WTC11 (cell line): ENCODE data around the gene LAIR2. TPM values are rescaled to one million over a fixed set of nuclear protein-coding genes. Genes with fewer than 3 reads are reported as not detected.
A peak's percentile ranks its signal among the peaks of the same experiment; 100 is the strongest.
"Not testable (repeated sequence)": the region's sequence is repeated elsewhere in the genome, so short reads cannot be mapped to it uniquely, and the experiment has no call there.

Experiments
- ATAC-seq: fragments of 200-7000 bp; cut with Tn5 transposase; 2 replicates; pipeline ENCODE4 v1.10.0; 2021; ENCODE audit warnings: mild to moderate bottlenecking, moderate library complexity
- CTCF ChIA-PET: fragments of 300-600 bp; sonication (Branson Sonifier 250); formaldehyde crosslinking; loops from one replicate; lab custom pipeline; 2021; ENCODE audit warnings: antibody characterized with exemption; lab: Charles Lee
- POLR2A ChIA-PET: fragments of 350-600 bp; sonication (Branson Sonifier 250); formaldehyde crosslinking; loops from one replicate; lab custom pipeline; 2021; ENCODE audit warnings: antibody characterized with exemption; lab: Charles Lee
- DNase-seq: peaks from one replicate; pipeline ENCODE4 v3.0.0; 2021; ENCODE audit warnings: low spot score
- H3K27ac Mint-ChIP-seq: 2 replicates; pipeline ENCODE4 v1.8.0; 2021; ENCODE audit warnings: mixed read lengths
- H3K27me3 Mint-ChIP-seq: 2 replicates; pipeline ENCODE4 v1.8.0; 2021; ENCODE audit warnings: low read depth, mild to moderate bottlenecking, moderate library complexity, mixed read lengths
- H3K36me3 Mint-ChIP-seq: 2 replicates; pipeline ENCODE4 v1.8.0; 2021; ENCODE audit warnings: mixed read lengths
- H3K4me1 Mint-ChIP-seq: 2 replicates; pipeline ENCODE4 v1.8.0; 2022; ENCODE audit warnings: mixed read lengths
- H3K4me3 Mint-ChIP-seq: 2 replicates; pipeline ENCODE4 v1.8.0; 2021; ENCODE audit warnings: mild to moderate bottlenecking, moderate library complexity, mixed read lengths
- H3K9me3 Mint-ChIP-seq: 2 replicates; pipeline ENCODE4 v1.8.0; 2021; ENCODE audit warnings: mixed read lengths
- ELF4 ChIP-seq: sonication (generic); formaldehyde crosslinking; IDR thresholded peaks from 2 replicates; pipeline ENCODE4 v1.8.1; 2022; ENCODE audit warnings: low read depth, mild to moderate bottlenecking, moderate library complexity, missing genetic modification reagents
- GABPB1 ChIP-seq: sonication (generic); formaldehyde crosslinking; IDR thresholded peaks from 2 replicates; pipeline ENCODE4 v1.8.1; 2023; ENCODE audit warnings: mild to moderate bottlenecking, missing genetic modification reagents
- HMGA2 ChIP-seq: fragments of 250-450 bp; sonication (Bioruptor Pico); IDR thresholded peaks from 2 replicates; pipeline ENCODE4 v1.4.0; 2021; ENCODE audit warnings: mild to moderate bottlenecking, moderate library complexity
- KAT7 ChIP-seq: sonication (generic); formaldehyde crosslinking; IDR thresholded peaks from 2 replicates; pipeline ENCODE4 v1.8.1; 2023; ENCODE audit warnings: missing genetic modification reagents, mild to moderate bottlenecking, borderline replicate concordance
- PRDM15 ChIP-seq: sonication (generic); formaldehyde crosslinking; IDR thresholded peaks from 2 replicates; pipeline ENCODE4 v1.8.0; 2022; ENCODE audit warnings: missing genetic modification reagents
- SMAD4 ChIP-seq: sonication (generic); formaldehyde crosslinking; IDR thresholded peaks from 2 replicates; pipeline ENCODE4 v1.8.0; 2022; ENCODE audit warnings: mild to moderate bottlenecking, missing genetic modification reagents
- TEAD1 ChIP-seq: sonication (generic); formaldehyde crosslinking; IDR thresholded peaks from 2 replicates; pipeline ENCODE4 v1.8.0; 2022; ENCODE audit warnings: mild to moderate bottlenecking, missing genetic modification reagents
- TEAD4 ChIP-seq: sonication (generic); formaldehyde crosslinking; IDR thresholded peaks from 2 replicates; pipeline ENCODE4 v1.8.0; 2022; ENCODE audit warnings: mild to moderate bottlenecking, missing genetic modification reagents
- total RNA-seq: library from RNA; stranded (reverse); gene quantifications from 3 replicates; pipeline ENCODE4 v1.2.3, GENCODE V29; 2021
- TF ChIP-seq, protein P1 (sequence below): sonication (generic); formaldehyde crosslinking; IDR thresholded peaks from 2 replicates; pipeline ENCODE4 v1.8.0; 2023; ENCODE audit warnings: mild to moderate bottlenecking, missing genetic modification reagents
- TF ChIP-seq, protein P2 (sequence below): sonication (generic); formaldehyde crosslinking; conservative IDR thresholded peaks from 2 replicates; pipeline ENCODE4 v1.8.1; 2022; ENCODE audit warnings: mild to moderate bottlenecking, missing genetic modification reagents
- TF ChIP-seq, protein P3 (sequence below): sonication (generic); formaldehyde crosslinking; conservative IDR thresholded peaks from 2 replicates; pipeline ENCODE4 v1.8.1; 2023; ENCODE audit warnings: mild to moderate bottlenecking, low read depth, missing genetic modification reagents, moderate library complexity
- TF ChIP-seq, protein P4 (sequence below): sonication (generic); formaldehyde crosslinking; IDR thresholded peaks from 2 replicates; pipeline ENCODE4 v1.8.1; 2022; ENCODE audit warnings: missing genetic modification reagents, borderline replicate concordance
- TF ChIP-seq, protein P5 (sequence below): sonication (generic); formaldehyde crosslinking; IDR thresholded peaks from 2 replicates; pipeline ENCODE4 v1.8.1; 2022; ENCODE audit warnings: mild to moderate bottlenecking, missing genetic modification reagents, moderate library complexity, borderline replicate concordance

The LAIR2 gene
- total RNA-seq, 1 experiment from 2014 or later = not detected

- TF ChIP-seq, protein P1, sequence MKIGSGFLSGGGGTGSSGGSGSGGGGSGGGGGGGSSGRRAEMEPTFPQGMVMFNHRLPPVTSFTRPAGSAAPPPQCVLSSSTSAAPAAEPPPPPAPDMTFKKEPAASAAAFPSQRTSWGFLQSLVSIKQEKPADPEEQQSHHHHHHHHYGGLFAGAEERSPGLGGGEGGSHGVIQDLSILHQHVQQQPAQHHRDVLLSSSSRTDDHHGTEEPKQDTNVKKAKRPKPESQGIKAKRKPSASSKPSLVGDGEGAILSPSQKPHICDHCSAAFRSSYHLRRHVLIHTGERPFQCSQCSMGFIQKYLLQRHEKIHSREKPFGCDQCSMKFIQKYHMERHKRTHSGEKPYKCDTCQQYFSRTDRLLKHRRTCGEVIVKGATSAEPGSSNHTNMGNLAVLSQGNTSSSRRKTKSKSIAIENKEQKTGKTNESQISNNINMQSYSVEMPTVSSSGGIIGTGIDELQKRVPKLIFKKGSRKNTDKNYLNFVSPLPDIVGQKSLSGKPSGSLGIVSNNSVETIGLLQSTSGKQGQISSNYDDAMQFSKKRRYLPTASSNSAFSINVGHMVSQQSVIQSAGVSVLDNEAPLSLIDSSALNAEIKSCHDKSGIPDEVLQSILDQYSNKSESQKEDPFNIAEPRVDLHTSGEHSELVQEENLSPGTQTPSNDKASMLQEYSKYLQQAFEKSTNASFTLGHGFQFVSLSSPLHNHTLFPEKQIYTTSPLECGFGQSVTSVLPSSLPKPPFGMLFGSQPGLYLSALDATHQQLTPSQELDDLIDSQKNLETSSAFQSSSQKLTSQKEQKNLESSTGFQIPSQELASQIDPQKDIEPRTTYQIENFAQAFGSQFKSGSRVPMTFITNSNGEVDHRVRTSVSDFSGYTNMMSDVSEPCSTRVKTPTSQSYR (CRISPR knock-in tag) = no peak
- TF ChIP-seq, protein P2, sequence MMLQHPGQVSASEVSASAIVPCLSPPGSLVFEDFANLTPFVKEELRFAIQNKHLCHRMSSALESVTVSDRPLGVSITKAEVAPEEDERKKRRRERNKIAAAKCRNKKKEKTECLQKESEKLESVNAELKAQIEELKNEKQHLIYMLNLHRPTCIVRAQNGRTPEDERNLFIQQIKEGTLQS (CRISPR knock-in tag) = no peak
Measured at GRCh38 chr19:54507824-54508223, 5.2 kb downstream of the LAIR2 start (continued).

DNA sequence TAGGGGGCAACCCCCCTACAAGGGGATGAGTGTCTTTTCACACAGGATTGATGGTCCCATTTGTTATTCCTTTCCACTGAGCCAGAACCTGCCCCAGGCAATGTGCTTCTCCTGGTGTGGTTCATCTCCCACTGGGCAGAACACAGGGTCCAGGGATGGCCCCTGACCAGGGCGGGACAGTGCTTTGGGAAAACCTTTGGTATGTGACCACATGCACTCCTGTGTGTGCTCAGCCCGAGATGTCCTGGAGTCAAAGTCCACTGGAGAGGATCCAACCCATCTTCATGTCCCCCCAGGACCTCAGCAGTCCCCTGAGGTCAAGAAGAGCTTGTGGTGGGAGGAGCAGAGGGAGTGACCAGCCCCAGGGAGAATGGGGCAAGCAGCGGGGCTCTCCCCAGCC is 5.9 kb downstream of the LAIR2 start:
- CTCF ChIA-PET = interaction anchor here (0.8 kb wide), 1 partner anchor 27 kb away, joined by 3 read pairs; no protein-coding TSS in a partner anchor
- H3K4me1 Mint-ChIP-seq, DNase-seq, POLR2A ChIA-PET, H3K27ac Mint-ChIP-seq, ATAC-seq, H3K4me3 Mint-ChIP-seq, H3K27me3 Mint-ChIP-seq: not testable (repeated sequence)
- Mint-ChIP-seq H3K9me3 (peaks cover 46% of the 10 kb centered on the region), H3K36me3 (peaks cover 17% of the 10 kb centered on the region)

- peaks cover 20% of the 10 kb centered on the region for H3K36me3 Mint-ChIP-seq
- H3K4me1 Mint-ChIP-seq, POLR2A ChIA-PET, CTCF ChIA-PET, H3K4me3 Mint-ChIP-seq, H3K27ac Mint-ChIP-seq: not testable (repeated sequence)
- DNase-seq = peak; percentile 47
- H3K9me3 Mint-ChIP-seq = peaks cover 45% of the 10 kb centered on the region
- peaks cover 13% of the 10 kb centered on the region for H3K27me3 Mint-ChIP-seq
- peak; percentile 95 for ATAC-seq
Measured at GRCh38 chr19:54509200-54509940, 6.7 kb downstream of the LAIR2 start.

DNA sequence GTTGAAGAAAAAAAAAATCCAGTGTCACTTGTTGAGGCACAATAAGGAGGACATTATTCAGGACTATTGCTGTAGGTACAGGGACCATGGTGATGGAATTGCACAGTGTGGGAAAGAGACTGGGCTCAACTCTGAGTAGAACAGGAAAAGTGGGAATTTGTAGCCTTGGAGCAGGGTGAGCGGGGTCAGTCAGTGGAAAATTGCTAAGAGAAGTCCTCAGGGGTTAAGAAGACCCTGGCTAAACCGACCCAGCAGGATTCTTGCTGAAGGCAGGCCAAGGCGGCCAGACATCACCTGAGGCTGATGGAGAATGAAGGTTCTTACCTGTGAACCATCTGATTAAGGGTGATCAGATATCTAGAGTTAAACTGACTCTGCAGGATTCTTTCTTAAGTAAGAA is 12.5 kb downstream of the LAIR2 start:
- ATAC-seq = no peak
- Mint-ChIP-seq H3K36me3 (peaks cover 31% of the 10 kb centered on the region), H3K27ac (no peak overlapping the region), H3K27me3 (peaks cover 27% of the 10 kb centered on the region), H3K4me1 (no peaks in the 10 kb centered on the region), H3K4me3 (no peak overlapping the region), H3K9me3 (peaks cover 56% of the 10 kb centered on the region)
- CTCF ChIA-PET = interaction anchor here (0.7 kb wide), 1 partner anchor 387 kb away, joined by 3 read pairs; no protein-coding TSS in a partner anchor
- no peak for DNase-seq
- POLR2A ChIA-PET = no interaction called here
- TF ChIP-seq TEAD1 (CRISPR knock-in tag) = no peak
- TF ChIP-seq, protein P3, sequence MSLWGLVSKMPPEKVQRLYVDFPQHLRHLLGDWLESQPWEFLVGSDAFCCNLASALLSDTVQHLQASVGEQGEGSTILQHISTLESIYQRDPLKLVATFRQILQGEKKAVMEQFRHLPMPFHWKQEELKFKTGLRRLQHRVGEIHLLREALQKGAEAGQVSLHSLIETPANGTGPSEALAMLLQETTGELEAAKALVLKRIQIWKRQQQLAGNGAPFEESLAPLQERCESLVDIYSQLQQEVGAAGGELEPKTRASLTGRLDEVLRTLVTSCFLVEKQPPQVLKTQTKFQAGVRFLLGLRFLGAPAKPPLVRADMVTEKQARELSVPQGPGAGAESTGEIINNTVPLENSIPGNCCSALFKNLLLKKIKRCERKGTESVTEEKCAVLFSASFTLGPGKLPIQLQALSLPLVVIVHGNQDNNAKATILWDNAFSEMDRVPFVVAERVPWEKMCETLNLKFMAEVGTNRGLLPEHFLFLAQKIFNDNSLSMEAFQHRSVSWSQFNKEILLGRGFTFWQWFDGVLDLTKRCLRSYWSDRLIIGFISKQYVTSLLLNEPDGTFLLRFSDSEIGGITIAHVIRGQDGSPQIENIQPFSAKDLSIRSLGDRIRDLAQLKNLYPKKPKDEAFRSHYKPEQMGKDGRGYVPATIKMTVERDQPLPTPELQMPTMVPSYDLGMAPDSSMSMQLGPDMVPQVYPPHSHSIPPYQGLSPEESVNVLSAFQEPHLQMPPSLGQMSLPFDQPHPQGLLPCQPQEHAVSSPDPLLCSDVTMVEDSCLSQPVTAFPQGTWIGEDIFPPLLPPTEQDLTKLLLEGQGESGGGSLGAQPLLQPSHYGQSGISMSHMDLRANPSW (CRISPR knock-in tag) = no peak
- TF ChIP-seq HMGA2 (CRISPR knock-in tag) = no peak
- TF ChIP-seq PRDM15 = no peak
- TF ChIP-seq GABPB1 (CRISPR knock-in tag) = no peak
- no peak for TF ChIP-seq KAT7 (CRISPR knock-in tag)
- no peak for TF ChIP-seq TEAD4
- no peak for TF ChIP-seq ELF4 (CRISPR knock-in tag)
- TF ChIP-seq, protein P4, sequence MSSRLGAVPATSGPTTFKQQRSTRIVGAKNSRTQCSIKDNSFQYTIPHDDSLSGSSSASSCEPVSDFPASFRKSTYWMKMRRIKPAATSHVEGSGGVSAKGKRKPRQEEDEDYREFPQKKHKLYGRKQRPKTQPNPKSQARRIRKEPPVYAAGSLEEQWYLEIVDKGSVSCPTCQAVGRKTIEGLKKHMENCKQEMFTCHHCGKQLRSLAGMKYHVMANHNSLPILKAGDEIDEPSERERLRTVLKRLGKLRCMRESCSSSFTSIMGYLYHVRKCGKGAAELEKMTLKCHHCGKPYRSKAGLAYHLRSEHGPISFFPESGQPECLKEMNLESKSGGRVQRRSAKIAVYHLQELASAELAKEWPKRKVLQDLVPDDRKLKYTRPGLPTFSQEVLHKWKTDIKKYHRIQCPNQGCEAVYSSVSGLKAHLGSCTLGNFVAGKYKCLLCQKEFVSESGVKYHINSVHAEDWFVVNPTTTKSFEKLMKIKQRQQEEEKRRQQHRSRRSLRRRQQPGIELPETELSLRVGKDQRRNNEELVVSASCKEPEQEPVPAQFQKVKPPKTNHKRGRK (CRISPR knock-in tag) = no peak
- no peak for TF ChIP-seq SMAD4
- TF ChIP-seq, protein P5, sequence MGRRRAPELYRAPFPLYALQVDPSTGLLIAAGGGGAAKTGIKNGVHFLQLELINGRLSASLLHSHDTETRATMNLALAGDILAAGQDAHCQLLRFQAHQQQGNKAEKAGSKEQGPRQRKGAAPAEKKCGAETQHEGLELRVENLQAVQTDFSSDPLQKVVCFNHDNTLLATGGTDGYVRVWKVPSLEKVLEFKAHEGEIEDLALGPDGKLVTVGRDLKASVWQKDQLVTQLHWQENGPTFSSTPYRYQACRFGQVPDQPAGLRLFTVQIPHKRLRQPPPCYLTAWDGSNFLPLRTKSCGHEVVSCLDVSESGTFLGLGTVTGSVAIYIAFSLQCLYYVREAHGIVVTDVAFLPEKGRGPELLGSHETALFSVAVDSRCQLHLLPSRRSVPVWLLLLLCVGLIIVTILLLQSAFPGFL = no peak
